ENCODE results near the gene FUT6.
"Not testable (repeated sequence)": the region's sequence is repeated elsewhere in the genome, so short reads cannot be mapped to it uniquely, and the experiment has no call there.

FUT6 gene

GRCh38 chr19:5784581-5785147, 54.8 kb downstream of the FUT6 start, which contains the start of gene PRR22:
TSS of gene PRR22 (minus strand) at chr19:5784746. CDS start at chr19:5784660, 86 bp downstream.
- TF ChIP-seq CTCF (IDR thresholded peaks at IDR 0.05; ENCODE audit: low read depth, low read length): no peak
- H3K4me3 ChIP-seq (ENCODE audit: low read depth, low read length): no peak within 1 kb of the TSS

- no peak overlapping the region for H3K4me3 ChIP-seq (ENCODE audit: low read depth, low read length)
- no peak for TF ChIP-seq CTCF (IDR thresholded peaks at IDR 0.05; ENCODE audit: low read depth, low read length)
Measured at GRCh38 chr19:5782945-5783919, 56.3 kb downstream of the FUT6 start.

- no peak for TF ChIP-seq CTCF (IDR thresholded peaks at IDR 0.05; ENCODE audit: low read depth, low read length)
- H3K4me3 ChIP-seq (ENCODE audit: low read depth, low read length): no peak overlapping the region
Measured at GRCh38 chr19:5782322-5782721, 57.2 kb downstream of the FUT6 start.

- not testable (repeated sequence) for H3K4me3 ChIP-seq (ENCODE audit: low read depth, low read length)
Measured at GRCh38 chr19:5780916-5781315, 58.6 kb downstream of the FUT6 start.

Measured in WI38 (cell line).